ENCODE results near the gene TCERG1.

The TCERG1 gene

DNA sequence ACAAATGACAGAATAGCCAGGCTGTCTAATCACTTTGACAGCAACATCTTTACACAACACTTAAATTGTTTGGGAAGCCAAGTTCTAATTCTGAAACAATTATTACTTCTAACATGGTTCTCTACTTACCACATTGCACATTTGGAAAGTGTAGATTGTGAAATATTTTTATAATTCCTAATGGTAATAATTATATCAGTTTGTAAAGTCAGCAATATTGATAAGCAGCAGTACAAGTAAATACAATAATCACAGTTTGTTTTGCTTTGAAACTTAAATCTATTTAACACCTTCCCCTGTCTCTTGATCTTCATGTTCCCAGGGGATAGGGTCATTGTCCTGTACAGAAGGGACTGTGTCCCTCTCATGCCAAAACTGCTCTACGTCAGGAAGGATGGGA lies 67.4 kb downstream of the TCERG1 start:
- H3K4me3 ChIP-seq, result no peak overlapping the region
- TF ChIP-seq, protein P1, sequence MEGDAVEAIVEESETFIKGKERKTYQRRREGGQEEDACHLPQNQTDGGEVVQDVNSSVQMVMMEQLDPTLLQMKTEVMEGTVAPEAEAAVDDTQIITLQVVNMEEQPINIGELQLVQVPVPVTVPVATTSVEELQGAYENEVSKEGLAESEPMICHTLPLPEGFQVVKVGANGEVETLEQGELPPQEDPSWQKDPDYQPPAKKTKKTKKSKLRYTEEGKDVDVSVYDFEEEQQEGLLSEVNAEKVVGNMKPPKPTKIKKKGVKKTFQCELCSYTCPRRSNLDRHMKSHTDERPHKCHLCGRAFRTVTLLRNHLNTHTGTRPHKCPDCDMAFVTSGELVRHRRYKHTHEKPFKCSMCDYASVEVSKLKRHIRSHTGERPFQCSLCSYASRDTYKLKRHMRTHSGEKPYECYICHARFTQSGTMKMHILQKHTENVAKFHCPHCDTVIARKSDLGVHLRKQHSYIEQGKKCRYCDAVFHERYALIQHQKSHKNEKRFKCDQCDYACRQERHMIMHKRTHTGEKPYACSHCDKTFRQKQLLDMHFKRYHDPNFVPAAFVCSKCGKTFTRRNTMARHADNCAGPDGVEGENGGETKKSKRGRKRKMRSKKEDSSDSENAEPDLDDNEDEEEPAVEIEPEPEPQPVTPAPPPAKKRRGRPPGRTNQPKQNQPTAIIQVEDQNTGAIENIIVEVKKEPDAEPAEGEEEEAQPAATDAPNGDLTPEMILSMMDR (IDR thresholded peaks at IDR 0.05), result no peak
- no peak for DNase-seq (ENCODE audit: low spot score)
- no peak overlapping the region for H3K27ac ChIP-seq

DNA sequence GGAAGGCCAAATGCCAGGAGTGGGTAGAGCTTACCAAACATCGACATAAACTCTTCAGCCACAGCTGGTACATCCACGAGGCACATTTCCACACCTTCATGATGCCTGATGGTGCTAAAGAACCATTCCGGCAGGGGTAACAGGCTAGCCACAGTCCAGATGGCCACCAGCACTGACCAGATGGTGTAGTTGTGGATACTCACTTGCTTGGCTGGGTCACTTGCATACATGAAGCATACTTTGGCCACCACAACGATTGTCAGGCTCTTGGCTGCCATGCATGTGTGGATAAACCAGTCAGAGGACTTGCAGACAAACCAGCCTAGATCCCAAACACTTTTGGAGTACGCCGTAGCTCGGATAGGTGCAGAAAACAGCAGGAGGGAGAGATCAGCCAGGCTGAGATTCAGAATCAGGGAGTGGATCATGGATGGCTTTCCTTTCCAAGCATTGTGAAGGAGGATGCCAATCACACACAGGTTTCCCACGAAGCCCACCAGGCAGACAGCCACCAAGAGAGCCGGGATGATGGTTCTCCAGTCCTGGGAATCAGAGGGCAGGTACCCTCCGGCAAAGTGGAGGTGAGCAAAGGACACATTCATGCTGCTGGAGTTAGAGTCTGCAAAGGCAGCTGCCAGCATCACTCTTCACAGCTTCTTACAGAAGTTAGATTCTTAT lies 68.5 kb downstream of the TCERG1 start:
- DNase-seq (ENCODE audit: low spot score), result no peak
- Histone ChIP-seq H3K4me3 (no peak overlapping the region), H3K27ac (no peak overlapping the region)
- TF ChIP-seq, protein P1 (IDR thresholded peaks at IDR 0.05), result no peak

DNA sequence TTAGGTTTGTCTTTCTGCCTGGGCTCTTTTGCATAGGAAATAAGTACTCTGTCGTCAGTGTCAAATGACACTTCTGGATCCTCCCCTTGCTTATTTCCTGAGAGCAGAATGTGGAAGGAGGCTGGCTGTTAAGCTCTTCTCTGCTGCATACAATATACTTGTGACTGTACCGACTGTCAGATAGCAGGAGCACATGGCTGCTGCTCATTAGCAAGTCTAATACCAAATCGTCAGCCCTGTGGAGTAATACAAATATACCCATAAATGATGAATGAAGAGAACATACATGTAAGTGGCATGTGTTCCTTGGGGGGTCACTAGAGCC lies 69.0 kb downstream of the TCERG1 start, which contains the start of gene GPR151:
Gene GPR151 (minus strand): TSS at position 40 of the 325 bp plus-strand sequence. CDS start 77 bp downstream, outside the sequence.
- TF ChIP-seq, protein P1 (IDR thresholded peaks at IDR 0.05), result no peak
- Histone ChIP-seq H3K27ac (no peak within 1 kb of the TSS), H3K4me3 (no peak within 1 kb of the TSS)
- DNase-seq (ENCODE audit: low spot score), result no peak

DNA sequence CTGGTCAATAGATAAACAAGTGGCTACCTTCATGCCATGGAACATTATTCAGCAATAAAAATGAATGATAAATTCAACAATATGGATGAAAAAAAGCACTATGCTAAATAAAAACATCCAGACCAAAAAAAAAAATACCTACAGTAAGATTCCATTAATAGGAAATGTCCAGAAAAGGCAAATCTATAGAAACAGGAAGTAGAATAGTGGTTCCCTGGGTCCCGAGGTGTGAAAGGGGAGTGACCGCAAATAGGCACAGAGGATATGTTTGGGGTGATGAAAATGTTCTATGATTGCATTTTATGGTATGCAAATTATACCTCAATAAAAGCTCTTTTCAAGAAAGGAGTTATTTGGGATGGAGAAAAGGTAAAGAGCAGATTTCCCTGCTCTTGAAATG lies 72.4 kb downstream of the TCERG1 start:
- no peak overlapping the region for H3K27ac ChIP-seq
- TF ChIP-seq, protein P1 (IDR thresholded peaks at IDR 0.05), result no peak
- no peak for DNase-seq (ENCODE audit: low spot score)
- no peak overlapping the region for H3K4me3 ChIP-seq

DNA sequence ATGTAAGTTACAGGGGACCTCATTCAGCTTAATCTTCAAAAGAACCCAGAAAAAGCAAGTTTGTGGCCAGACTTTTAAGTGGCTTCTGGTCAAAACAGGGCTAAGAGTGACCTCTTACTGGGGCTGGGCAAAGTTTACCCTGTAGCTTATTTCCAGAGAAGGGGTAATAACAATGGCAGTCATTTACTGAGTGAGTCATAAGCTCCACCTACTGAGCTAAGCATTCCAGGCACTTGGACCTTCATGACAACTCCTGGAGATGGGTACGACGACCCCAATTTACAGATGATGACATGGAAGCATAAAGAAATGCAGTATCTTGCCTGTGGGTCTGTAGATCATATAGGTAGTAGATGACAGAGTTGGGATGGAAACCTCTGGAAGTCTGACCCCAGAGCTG lies 73.6 kb downstream of the TCERG1 start:
- TF ChIP-seq, protein P1 (IDR thresholded peaks at IDR 0.05), result no peak
- H3K27ac ChIP-seq, result no peak overlapping the region
- no peak overlapping the region for H3K4me3 ChIP-seq
- no peak for DNase-seq (ENCODE audit: low spot score)

DNA sequence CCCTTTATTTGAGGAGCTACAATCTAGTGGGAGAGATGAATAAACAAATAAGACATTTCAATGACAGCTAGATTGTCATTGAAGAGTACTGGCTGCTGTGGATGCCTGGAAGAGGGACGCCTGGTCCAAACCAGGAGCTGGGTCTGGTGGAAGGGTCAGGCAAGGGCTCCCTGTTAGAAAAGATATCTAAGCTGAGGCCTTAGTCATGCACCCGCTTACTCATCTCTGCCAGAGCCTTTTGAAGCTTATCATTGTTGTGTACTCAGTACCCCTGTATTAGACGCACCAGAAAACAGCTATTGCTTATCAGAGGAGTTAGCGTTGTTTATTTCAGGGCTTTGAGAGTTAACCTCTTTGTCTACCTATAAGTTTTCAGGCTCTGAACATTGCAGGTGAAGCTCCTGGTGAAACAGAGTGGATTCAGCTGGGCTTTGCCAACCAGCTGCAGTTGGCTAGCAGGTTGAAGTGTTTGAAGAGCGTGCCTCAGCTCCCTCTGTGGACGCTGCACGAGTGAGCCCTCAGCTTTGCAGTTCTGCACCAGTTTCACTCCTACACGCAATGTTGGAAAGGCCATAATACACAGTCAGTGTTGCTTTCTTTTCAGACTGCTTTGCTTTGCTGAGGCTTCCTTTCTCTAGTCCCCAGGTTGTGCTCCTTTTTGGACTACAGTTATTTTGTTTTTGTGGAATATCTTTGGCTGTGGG lies 74.4 kb downstream of the TCERG1 start:
- H3K27ac ChIP-seq, result no peak overlapping the region
- no peak overlapping the region for H3K4me3 ChIP-seq
- TF ChIP-seq, protein P1 (IDR thresholded peaks at IDR 0.05), result no peak
- DNase-seq (ENCODE audit: low spot score), result no peak

DNA sequence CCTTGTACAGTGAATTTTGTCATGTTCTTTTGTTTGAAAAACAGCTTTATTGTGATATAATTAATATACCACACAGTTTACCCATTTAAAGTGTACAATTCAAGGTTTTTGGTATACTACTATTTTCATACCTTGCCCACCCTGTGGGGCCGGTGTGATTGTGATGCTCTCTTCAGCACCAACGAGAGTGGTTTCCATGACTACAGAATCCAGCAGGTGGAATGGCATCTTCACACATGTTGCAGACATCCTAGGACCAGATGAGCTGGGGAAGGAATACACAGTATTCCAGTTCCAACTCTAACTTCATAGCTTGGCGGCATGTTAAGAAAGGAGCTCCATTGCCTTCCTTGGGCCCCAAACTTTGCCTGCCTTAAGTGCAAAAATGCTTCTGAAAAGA lies 76.6 kb downstream of the TCERG1 start:
- no peak overlapping the region for H3K27ac ChIP-seq
- TF ChIP-seq, protein P1 (IDR thresholded peaks at IDR 0.05), result no peak
- no peak overlapping the region for H3K4me3 ChIP-seq
- DNase-seq (ENCODE audit: low spot score), result no peak

Data from coronary artery (tissue), 2 donors.